HEK293 (cell line): ENCODE data around the gene TMCC1.

Experiments used
- KLF1 ChIP-seq: fragments of 450-650 bp; formaldehyde crosslinking; IDR thresholded peaks from 2 replicates; pipeline ENCODE4 v1.5.1; 2016; ENCODE audit warnings: missing biosample characterization, missing genetic modification characterization
- ZNF292 ChIP-seq: fragments of 450-650 bp; formaldehyde crosslinking; IDR thresholded peaks from 2 replicates; pipeline ENCODE4 v1.5.1; 2016; ENCODE audit warnings: low read depth, missing biosample characterization, missing genetic modification characterization, borderline replicate concordance
- ZNF747 ChIP-seq: fragments of 450-650 bp; formaldehyde crosslinking; IDR thresholded peaks from 2 replicates; pipeline ENCODE4 v1.5.1; 2016; ENCODE audit warnings: missing biosample characterization, missing genetic modification characterization
- TF ChIP-seq, protein P1 (sequence below): fragments of 450-650 bp; formaldehyde crosslinking; IDR thresholded peaks from 2 replicates; pipeline ENCODE4 v1.5.1; 2016; ENCODE audit warnings: missing biosample characterization, missing genetic modification characterization, low read depth
- TF ChIP-seq, protein P2 (sequence below): fragments of 450-650 bp; formaldehyde crosslinking; IDR thresholded peaks from 2 replicates; pipeline ENCODE4 v1.5.1; 2016; ENCODE audit warnings: missing biosample characterization, missing genetic modification characterization, low read depth
- TF ChIP-seq, protein P3 (sequence below): fragments of 450-650 bp; formaldehyde crosslinking; IDR thresholded peaks from 2 replicates; pipeline ENCODE4 v1.5.1; 2016; ENCODE audit warnings: missing biosample characterization, missing genetic modification characterization

DNA sequence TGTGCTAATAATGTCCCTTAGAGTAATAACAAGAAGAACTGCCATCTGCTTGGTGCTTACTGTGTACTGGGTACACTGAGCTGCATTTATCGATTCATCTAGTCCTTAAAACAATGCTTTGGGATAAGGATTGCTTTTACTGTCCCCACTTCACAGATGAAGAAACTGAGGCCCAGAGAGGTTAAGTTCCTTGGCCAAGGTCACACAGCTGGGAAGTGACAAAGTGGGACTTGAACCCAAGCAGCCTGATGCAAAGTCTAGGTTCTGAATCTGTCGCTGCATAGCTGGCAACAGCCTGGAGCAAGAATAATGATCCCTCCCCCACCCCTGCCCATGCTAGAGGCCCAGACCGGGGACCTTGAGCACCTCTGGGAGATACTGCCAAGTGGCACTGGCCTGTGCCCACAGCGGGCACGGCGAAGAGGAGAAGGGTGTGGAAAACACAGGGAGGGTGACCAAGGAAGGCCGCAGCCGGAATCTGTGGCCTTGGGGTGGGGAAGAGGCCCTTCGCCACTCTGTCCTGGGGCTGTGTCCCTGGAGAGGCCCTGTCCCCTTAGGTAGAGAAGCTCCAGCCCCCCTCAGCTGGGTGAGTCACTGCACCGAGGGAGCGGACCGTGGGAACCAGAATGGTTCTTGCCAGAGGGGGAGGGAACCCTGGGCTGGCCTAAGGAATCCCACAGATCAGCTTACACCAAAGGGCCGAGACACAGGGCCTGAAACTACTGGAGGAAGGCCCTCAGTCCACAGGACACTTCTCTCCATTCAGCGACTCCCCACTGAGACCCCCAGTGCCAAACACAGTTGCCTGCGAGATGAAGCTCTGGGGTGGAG lies 290.6 kb downstream of the TMCC1 start:
- TF ChIP-seq, protein P1, sequence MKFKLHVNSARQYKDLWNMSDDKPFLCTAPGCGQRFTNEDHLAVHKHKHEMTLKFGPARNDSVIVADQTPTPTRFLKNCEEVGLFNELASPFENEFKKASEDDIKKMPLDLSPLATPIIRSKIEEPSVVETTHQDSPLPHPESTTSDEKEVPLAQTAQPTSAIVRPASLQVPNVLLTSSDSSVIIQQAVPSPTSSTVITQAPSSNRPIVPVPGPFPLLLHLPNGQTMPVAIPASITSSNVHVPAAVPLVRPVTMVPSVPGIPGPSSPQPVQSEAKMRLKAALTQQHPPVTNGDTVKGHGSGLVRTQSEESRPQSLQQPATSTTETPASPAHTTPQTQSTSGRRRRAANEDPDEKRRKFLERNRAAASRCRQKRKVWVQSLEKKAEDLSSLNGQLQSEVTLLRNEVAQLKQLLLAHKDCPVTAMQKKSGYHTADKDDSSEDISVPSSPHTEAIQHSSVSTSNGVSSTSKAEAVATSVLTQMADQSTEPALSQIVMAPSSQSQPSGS (tag by site-specific recombination) = no peak
- TF ChIP-seq ZNF292 = no peak
- no peak for TF ChIP-seq KLF1 (tag by site-specific recombination)
- TF ChIP-seq ZNF747 (tag by site-specific recombination) = no peak
- TF ChIP-seq, protein P2, sequence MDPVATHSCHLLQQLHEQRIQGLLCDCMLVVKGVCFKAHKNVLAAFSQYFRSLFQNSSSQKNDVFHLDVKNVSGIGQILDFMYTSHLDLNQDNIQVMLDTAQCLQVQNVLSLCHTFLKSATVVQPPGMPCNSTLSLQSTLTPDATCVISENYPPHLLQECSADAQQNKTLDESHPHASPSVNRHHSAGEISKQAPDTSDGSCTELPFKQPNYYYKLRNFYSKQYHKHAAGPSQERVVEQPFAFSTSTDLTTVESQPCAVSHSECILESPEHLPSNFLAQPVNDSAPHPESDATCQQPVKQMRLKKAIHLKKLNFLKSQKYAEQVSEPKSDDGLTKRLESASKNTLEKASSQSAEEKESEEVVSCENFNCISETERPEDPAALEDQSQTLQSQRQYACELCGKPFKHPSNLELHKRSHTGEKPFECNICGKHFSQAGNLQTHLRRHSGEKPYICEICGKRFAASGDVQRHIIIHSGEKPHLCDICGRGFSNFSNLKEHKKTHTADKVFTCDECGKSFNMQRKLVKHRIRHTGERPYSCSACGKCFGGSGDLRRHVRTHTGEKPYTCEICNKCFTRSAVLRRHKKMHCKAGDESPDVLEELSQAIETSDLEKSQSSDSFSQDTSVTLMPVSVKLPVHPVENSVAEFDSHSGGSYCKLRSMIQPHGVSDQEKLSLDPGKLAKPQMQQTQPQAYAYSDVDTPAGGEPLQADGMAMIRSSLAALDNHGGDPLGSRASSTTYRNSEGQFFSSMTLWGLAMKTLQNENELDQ (tag by site-specific recombination) = no peak
- TF ChIP-seq, protein P3, sequence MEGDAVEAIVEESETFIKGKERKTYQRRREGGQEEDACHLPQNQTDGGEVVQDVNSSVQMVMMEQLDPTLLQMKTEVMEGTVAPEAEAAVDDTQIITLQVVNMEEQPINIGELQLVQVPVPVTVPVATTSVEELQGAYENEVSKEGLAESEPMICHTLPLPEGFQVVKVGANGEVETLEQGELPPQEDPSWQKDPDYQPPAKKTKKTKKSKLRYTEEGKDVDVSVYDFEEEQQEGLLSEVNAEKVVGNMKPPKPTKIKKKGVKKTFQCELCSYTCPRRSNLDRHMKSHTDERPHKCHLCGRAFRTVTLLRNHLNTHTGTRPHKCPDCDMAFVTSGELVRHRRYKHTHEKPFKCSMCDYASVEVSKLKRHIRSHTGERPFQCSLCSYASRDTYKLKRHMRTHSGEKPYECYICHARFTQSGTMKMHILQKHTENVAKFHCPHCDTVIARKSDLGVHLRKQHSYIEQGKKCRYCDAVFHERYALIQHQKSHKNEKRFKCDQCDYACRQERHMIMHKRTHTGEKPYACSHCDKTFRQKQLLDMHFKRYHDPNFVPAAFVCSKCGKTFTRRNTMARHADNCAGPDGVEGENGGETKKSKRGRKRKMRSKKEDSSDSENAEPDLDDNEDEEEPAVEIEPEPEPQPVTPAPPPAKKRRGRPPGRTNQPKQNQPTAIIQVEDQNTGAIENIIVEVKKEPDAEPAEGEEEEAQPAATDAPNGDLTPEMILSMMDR (tag by site-specific recombination) = no peak
